DMS79 (cell line): Measurements from ENCODE around the gene TMTC3.
"Not testable (repeated sequence)": the region's sequence is repeated elsewhere in the genome, so short reads cannot be mapped to it uniquely, and the experiment has no call there.

Experiments used
- DNase-seq: peaks from one replicate; lab custom pipeline; 2025; lab: John Stamatoyannopoulos, UW

Gene TMTC3

DNA sequence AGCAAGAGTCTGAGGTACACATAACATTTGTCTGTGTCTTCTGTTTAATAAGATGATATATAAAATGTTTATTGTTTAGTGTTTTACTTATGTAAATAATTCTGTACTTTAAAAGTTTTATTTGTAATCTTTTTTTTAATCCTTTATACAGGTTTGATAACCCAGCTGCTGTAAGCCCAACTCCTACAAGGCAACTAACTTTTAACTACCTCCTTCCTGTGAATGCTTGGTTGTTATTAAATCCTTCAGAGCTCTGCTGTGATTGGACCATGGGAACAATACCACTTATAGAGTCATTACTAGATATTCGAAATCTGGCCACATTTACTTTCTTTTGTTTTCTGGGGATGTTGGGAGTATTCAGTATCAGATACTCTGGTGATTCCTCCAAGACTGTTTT, 24.1 kb downstream of the TMTC3 start:
- DNase-seq = no peak

DNA sequence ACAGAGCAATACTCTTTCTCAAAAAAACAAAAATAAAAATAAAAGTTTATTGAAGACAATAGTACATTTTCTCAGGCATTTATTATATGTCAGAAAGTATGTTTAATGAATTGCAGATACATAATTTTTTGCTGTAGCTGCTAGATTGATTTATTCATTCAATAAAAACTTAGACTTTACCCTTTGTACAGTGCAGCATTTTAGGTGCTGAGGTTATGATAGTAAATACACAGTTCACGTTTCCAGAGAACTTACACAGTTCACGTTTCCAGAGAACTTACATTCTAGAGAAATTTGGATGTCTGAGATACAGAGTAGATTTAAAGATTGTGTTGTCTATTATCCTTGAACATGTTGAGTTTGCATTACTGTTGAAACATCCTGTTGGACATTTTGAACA, 25.3 kb downstream of the TMTC3 start:
- no peak for DNase-seq

- no peak for DNase-seq
Measured at GRCh38 chr12:88172844-88173407, 30.8 kb downstream of the TMTC3 start.

- no peak for DNase-seq
Measured at GRCh38 chr12:88175544-88175943, 33.4 kb downstream of the TMTC3 start.

- no peak for DNase-seq
Measured at GRCh38 chr12:88179436-88180014, 37.4 kb downstream of the TMTC3 start.

- no peak for DNase-seq
Measured at GRCh38 chr12:88181881-88182280, 39.8 kb downstream of the TMTC3 start.

GRCh38 chr12:88182416-88182815, 40.3 kb downstream of the TMTC3 start:
- no peak for DNase-seq

- DNase-seq = no peak
Measured at GRCh38 chr12:88184196-88184595, 42.1 kb downstream of the TMTC3 start.

DNA sequence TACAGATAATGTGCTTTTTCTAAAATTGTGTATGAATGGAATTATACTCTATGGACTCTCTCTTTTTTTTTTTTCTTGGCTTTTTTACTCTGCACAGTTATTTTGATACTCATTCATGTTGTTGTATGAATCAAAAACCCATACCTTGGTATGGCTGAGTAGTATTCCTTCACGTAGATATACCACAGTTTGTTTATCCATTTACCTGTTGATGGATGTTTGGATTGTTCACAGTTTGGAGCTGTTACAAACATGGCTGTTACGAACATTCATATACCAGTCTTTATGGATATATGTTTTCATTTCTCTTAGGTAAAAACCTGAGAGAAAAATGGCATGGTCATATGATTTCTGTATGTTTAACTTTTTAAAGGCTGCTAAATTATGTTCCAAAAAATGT, 43.2 kb downstream of the TMTC3 start:
- no peak for DNase-seq

DNA sequence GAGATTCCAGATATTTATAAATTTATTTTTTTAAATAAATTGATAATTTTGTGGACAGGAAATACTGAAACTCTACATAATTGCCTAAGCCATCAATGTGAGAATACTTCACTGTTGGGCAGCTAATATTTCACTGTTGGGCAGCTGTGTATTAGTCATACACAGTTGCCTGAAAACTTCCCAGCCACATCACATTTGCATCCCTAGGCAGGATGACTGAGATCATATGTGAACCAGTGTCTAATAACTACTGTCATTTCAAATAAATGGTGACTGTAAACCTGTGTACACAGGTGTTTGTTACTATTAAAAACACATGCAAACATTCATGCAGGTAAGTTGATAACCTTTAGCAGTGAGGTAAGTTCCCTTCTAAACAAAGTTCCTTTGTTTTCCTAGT, 43.9 kb downstream of the TMTC3 start:
- DNase-seq = no peak

GRCh38 chr12:88187571-88187970, 45.5 kb downstream of the TMTC3 start:
- no peak for DNase-seq

GRCh38 chr12:88188180-88188579, 46.1 kb downstream of the TMTC3 start:
- DNase-seq = no peak

DNA sequence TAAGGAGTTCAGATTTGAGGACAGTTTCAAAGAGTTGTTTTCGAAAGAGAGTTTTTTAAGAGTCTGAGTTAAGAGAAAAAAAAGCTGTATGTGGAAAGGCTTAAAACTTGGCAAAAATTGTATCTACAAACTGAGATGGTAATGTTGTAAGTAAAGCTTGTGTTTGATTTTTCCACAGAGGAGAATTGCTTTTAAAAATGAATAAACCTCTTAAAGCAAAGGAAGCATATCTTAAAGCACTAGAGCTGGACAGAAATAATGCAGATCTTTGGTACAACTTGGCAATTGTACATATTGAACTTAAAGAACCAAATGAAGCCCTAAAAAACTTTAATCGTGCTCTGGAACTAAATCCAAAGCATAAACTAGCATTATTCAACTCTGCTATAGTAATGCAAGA, 50.3 kb downstream of the TMTC3 start:
- DNase-seq = no peak

DNA sequence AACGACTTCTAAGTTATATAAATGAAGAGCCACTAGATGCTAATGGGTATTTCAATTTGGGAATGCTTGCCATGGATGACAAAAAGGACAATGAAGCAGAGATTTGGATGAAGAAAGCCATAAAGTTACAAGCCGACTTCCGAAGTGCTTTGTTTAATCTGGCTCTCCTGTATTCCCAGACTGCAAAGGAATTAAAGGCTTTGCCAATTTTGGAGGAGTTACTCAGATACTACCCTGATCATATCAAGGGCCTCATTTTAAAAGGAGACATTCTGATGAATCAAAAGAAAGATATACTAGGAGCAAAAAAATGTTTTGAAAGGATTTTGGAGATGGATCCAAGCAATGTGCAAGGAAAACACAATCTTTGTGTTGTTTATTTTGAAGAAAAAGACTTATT, 52.8 kb downstream of the TMTC3 start:
- DNase-seq = no peak

DNA sequence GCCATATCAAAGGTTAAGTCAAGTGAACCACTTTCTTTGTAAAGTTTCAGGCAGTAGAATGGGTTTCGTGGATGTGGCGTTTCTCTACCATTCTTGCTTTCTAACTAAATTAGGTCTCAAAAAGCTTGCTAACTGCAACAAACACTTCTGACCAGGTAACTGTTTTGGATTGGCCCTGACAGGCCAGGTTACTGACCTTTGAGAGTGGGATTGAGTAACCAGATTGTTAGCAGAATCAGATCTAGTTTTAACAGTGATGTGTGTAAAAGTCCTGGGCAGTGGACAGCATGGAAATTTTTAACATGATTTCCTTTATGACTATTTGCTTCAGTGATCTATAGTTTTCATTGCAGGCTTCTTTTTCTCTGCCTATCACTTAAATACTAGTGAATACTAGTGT, 57.9 kb downstream of the TMTC3 start:
- DNase-seq = no peak

DNA sequence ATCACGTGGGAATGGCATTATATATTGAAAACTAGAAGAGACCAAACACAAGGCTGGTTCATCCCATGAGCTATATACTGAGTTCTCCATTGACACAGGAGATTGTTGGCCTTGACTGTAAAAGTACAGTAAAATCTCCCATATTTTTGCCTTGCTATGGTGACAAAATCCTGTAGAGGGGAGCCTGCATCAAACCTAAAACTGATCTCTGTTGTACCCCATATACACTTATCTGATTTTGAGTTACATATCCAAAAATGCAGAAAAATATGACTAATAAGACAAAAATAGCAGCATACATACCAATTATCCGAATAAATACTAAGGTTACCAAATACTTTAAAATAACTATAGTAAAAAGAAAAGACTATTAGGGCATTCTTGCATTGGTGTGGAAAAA, 60.4 kb downstream of the TMTC3 start:
- no peak for DNase-seq

- DNase-seq = no peak
Measured at GRCh38 chr12:88206601-88207000, 64.5 kb downstream of the TMTC3 start.

- no peak for DNase-seq
Measured at GRCh38 chr12:88207921-88208620, 66.0 kb downstream of the TMTC3 start.

DNA sequence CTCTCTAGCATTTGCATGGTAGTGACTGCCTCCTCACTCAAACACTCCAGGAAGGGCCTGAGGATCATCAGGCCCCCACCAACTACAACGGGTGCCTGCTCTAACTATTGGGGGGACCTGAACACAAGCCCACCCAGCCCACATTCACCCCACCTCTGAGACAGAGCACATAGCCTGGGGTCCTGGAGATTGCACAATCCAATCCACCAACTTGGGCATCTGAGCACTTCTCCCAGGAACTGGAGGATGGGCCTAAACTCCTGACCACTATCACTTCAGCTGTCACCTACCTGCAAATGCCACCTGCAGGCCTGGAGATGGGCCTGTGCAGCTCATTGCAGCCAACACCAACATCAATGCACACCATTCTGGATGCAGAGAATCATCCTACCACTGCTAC, 66.6 kb downstream of the TMTC3 start:
- no peak for DNase-seq

DNA sequence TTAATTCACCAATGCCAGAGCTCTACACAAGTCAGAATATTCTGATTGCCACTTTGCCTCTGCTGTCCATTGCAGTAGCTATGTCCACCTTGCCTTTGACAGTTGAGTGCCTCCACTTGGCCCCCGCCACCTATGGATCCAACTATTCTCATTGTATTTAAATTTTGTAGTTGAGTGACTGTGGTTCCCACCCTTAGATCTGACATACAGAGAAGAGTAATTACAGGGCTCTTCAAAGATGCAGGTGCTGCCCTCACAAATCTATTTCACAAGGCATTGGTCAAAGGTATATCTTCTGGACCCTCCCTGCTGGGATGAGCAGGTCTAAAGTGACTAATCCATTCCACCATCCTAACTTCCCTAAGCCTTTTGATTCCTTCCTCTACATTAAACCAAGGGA, 68.2 kb downstream of the TMTC3 start:
- not testable (repeated sequence) for DNase-seq

GRCh38 chr12:88218293-88218692, 76.2 kb downstream of the TMTC3 start:
- DNase-seq = no peak

- no peak for DNase-seq
Measured at GRCh38 chr12:88219861-88220260, 77.8 kb downstream of the TMTC3 start.

DNA sequence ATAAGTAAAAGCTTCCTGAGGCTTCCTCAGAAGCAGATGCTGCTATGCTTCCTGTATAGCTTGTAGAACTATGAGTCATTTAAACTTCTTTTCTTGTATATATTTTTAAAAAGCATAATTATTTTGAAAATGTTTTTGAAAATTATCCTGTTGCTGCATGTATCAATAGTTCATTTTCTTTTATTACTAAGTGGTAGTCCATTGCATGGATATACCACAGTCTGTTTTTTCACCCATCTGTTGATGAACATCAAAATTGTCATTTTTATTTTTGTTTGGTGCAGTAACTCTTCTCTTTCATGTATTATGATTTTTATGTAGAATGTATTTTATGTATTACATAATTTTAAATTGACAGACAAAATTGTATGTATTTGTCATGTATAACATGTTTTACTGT, 81.4 kb downstream of the TMTC3 start:
- no peak for DNase-seq

DNA sequence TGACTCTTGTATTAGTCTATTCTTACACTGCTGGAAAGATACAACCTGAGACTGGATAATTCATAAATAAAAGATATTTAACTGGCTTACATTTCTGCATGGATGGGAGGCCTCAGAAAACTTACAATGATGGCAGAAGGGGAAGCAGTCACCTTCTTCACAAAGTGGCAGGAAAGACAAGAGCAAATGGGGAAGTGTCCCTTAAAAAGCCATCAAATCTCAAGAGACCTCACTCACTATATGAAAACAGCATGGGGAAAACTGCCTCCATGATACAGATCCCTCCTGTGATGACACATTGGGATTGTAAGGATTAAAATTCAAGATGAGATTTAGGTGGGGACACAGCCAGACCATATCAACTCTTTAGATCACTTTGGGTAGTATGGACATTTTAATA, 83.7 kb downstream of the TMTC3 start:
- no peak for DNase-seq
